A673 (cell line): ENCODE data around the gene LMOD3.

Experiments
- CTCF ChIP-seq: fragments of 300-800, 200-600 bp; sonication (generic); conservative IDR thresholded peaks from 2 replicates; pipeline ENCODE4 v1.5.1; 2017; ENCODE audit warnings: low read depth, mild to moderate bottlenecking, antibody characterized with exemption, low read length, moderate library complexity, mixed read lengths
- EZH2 ChIP-seq: fragments of 200-600 bp; sonication (generic); IDR thresholded peaks from 2 replicates; pipeline ENCODE4 v1.6.1; 2017; ENCODE audit warnings: borderline replicate concordance, low read depth, mild to moderate bottlenecking, mixed read lengths, antibody characterized with exemption, low read length; ENCODE audit not compliant: poor library complexity, severe bottlenecking

GRCh38 chr3:69142797-69143454, 20.5 kb upstream of the LMOD3 start:
- TF ChIP-seq CTCF (no peak), EZH2 (no peak)
